A549 (cell line): Measurements from ENCODE around the gene LY6G5B.

Source experiments
- HOXB13 ChIP-seq: fragments of 250-450 bp; sonication (Bioruptor Pico); IDR thresholded peaks from 2 replicates; pipeline ENCODE4 v1.5.0; 2020; ENCODE audit warnings: low read depth, mild to moderate bottlenecking, moderate library complexity
- JUN ChIP-seq, 2 experiments: fragments of >200 bp; sonication (Bioruptor Twin); formaldehyde crosslinking; IDR thresholded peaks; 2 replicates in 1 of 2; 3 replicates in 1 of 2; pipeline ENCODE4 v1.6.1; 2016 to 2017
- KDM1A ChIP-seq: fragments of 200-600 bp; sonication (generic); IDR thresholded peaks from 2 replicates; pipeline ENCODE4 v1.6.1; 2016; ENCODE audit warnings: low read depth, mild to moderate bottlenecking
- MYC ChIP-seq: IDR thresholded peaks from 2 replicates; pipeline ENCODE4 v1.6.1; 2012; ENCODE audit warnings: mild to moderate bottlenecking, inconsistent platforms, low read length, improper control_type of control experiment, borderline replicate concordance
- POLR2A ChIP-seq: IDR thresholded peaks from 2 replicates; pipeline ENCODE4 v1.6.1; 2012; ENCODE audit warnings: mild to moderate bottlenecking, low read length
- RNF2 ChIP-seq: fragments of 200-600 bp; sonication (generic); IDR thresholded peaks from 2 replicates; pipeline ENCODE4 v1.6.1; 2016; ENCODE audit warnings: low read depth, mild to moderate bottlenecking, antibody characterized with exemption, moderate library complexity, borderline replicate concordance
- SMC3 ChIP-seq: fragments of >200 bp; sonication (Bioruptor Twin); formaldehyde crosslinking; IDR thresholded peaks from 3 replicates; pipeline ENCODE4 v1.6.1; 2018; ENCODE audit warnings: inconsistent platforms
- TF ChIP-seq, protein P1 (sequence below): fragments of >200 bp; sonication (Bioruptor Twin); formaldehyde crosslinking; IDR thresholded peaks from 3 replicates; pipeline ENCODE4 v1.5.1; 2016
- TF ChIP-seq, protein P2 (sequence below): fragments of 200-600 bp; sonication (generic); IDR thresholded peaks from 2 replicates; pipeline ENCODE4 v1.6.1; 2016; ENCODE audit warnings: antibody characterized with exemption, mild to moderate bottlenecking, moderate library complexity
- TF ChIP-seq, protein P3 (sequence below): IDR thresholded peaks from 2 replicates; pipeline ENCODE4 v1.6.1; 2012

DNA sequence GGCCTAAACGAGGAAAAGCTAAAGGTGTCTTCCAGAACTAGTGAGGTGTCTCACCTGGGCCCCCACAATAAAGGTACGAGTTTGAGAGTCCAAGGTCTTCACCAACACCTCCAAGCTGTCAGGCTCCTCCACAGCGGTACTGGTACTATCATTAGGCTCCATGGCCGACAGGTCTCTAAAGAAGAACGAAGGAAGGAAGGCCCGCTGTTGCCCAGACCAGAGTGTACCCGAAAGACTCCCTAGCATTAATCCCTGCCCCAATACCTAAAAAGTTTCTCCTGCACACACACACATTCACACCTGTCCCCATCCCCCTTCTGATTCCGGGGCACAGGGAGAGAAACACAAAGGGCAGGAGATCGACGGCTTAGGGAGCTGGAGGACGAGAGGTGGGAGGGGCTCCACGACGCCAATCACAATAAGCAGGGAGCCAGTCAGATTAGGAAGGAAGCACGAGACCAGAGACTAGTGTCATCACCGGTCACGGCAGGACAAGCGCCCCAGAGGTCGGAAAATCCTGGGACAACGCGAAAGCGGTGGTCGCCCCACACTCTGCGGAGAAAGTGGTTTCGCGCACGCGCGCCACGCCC is 18.1 kb upstream of the LY6G5B start:
- TF ChIP-seq, protein P1, sequence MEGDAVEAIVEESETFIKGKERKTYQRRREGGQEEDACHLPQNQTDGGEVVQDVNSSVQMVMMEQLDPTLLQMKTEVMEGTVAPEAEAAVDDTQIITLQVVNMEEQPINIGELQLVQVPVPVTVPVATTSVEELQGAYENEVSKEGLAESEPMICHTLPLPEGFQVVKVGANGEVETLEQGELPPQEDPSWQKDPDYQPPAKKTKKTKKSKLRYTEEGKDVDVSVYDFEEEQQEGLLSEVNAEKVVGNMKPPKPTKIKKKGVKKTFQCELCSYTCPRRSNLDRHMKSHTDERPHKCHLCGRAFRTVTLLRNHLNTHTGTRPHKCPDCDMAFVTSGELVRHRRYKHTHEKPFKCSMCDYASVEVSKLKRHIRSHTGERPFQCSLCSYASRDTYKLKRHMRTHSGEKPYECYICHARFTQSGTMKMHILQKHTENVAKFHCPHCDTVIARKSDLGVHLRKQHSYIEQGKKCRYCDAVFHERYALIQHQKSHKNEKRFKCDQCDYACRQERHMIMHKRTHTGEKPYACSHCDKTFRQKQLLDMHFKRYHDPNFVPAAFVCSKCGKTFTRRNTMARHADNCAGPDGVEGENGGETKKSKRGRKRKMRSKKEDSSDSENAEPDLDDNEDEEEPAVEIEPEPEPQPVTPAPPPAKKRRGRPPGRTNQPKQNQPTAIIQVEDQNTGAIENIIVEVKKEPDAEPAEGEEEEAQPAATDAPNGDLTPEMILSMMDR: no peak
- TF ChIP-seq JUN (IDR thresholded peaks at IDR 0.05) (no peak), SMC3 (no peak), POLR2A (no peak), KDM1A (no peak), MYC (no peak), HOXB13 (CRISPR knock-in tag) (no peak), RNF2 (no peak)
- TF ChIP-seq, protein P2, sequence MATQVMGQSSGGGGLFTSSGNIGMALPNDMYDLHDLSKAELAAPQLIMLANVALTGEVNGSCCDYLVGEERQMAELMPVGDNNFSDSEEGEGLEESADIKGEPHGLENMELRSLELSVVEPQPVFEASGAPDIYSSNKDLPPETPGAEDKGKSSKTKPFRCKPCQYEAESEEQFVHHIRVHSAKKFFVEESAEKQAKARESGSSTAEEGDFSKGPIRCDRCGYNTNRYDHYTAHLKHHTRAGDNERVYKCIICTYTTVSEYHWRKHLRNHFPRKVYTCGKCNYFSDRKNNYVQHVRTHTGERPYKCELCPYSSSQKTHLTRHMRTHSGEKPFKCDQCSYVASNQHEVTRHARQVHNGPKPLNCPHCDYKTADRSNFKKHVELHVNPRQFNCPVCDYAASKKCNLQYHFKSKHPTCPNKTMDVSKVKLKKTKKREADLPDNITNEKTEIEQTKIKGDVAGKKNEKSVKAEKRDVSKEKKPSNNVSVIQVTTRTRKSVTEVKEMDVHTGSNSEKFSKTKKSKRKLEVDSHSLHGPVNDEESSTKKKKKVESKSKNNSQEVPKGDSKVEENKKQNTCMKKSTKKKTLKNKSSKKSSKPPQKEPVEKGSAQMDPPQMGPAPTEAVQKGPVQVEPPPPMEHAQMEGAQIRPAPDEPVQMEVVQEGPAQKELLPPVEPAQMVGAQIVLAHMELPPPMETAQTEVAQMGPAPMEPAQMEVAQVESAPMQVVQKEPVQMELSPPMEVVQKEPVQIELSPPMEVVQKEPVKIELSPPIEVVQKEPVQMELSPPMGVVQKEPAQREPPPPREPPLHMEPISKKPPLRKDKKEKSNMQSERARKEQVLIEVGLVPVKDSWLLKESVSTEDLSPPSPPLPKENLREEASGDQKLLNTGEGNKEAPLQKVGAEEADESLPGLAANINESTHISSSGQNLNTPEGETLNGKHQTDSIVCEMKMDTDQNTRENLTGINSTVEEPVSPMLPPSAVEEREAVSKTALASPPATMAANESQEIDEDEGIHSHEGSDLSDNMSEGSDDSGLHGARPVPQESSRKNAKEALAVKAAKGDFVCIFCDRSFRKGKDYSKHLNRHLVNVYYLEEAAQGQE: no peak
- TF ChIP-seq, protein P3, sequence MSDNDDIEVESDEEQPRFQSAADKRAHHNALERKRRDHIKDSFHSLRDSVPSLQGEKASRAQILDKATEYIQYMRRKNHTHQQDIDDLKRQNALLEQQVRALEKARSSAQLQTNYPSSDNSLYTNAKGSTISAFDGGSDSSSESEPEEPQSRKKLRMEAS: no peak
